ENCODE measurements around the gene RFC2. TPM values are rescaled to one million over a fixed set of nuclear protein-coding genes. Genes with fewer than 3 reads are reported as not detected.

The RFC2 gene
- total RNA-seq, 1 donor from 2014 or later: 14.5 TPM

- intact Hi-C loops (cut with DNase I): no loop called here
- Histone ChIP-seq H3K27ac (no peak overlapping the region), H3K4me3 (no peak overlapping the region), H3K36me3 (no peaks in the 10 kb centered on the region), H3K27me3 (no peaks in the 10 kb centered on the region), H3K9me3 (no peaks in the 10 kb centered on the region), H3K4me1 (peaks cover 26% of the 10 kb centered on the region)
- TF ChIP-seq POLR2A (IDR thresholded peaks at IDR 0.05) (no peak), CTCF (IDR thresholded peaks at IDR 0.05) (no peak), POLR2AphosphoS5 (IDR thresholded peaks at IDR 0.05; ENCODE audit: insufficient read depth in 1 of 2, low read depth in 1 of 2) (no peak)
- no peak for DNase-seq (ENCODE audit: extremely low spot score in 2 of 2)
Measured at GRCh38 chr7:74283858-74284447, 29.8 kb upstream of the RFC2 start.

GRCh38 chr7:74282748-74283459, 28.7 kb upstream of the RFC2 start:
- TF ChIP-seq POLR2AphosphoS5 (IDR thresholded peaks at IDR 0.05; ENCODE audit: insufficient read depth in 1 of 2, low read depth in 1 of 2) (no peak), CTCF (IDR thresholded peaks at IDR 0.05) (no peak)

GRCh38 chr7:74280985-74281384, 26.8 kb upstream of the RFC2 start:
- TF ChIP-seq POLR2AphosphoS5 (IDR thresholded peaks at IDR 0.05; ENCODE audit: insufficient read depth in 1 of 2, low read depth in 1 of 2) (no peak), POLR2A (IDR thresholded peaks at IDR 0.05) (no peak), CTCF (IDR thresholded peaks at IDR 0.05) (no peak)
- no peak for DNase-seq (ENCODE audit: extremely low spot score in 2 of 2)
- Histone ChIP-seq H3K27me3 (no peaks in the 10 kb centered on the region), H3K4me1 (peaks cover 19% of the 10 kb centered on the region), H3K36me3 (no peaks in the 10 kb centered on the region), H3K27ac (peak overlapping the region; percentile 74), H3K4me3 (no peak overlapping the region), H3K9me3 (no peaks in the 10 kb centered on the region)
- intact Hi-C loops (cut with DNase I): no loop called here

More at GRCh38 chr7:74282748-74283459, 28.7 kb upstream of the RFC2 start:
- DNase-seq (ENCODE audit: extremely low spot score in 2 of 2): no peak
- no peaks in the 10 kb centered on the region for H3K9me3 ChIP-seq
- H3K27ac ChIP-seq: no peak overlapping the region
- H3K4me1 ChIP-seq: peaks cover 19% of the 10 kb centered on the region
- no peaks in the 10 kb centered on the region for H3K36me3 ChIP-seq
- intact Hi-C loops (cut with DNase I): no loop called here
- no peaks in the 10 kb centered on the region for H3K27me3 ChIP-seq
- H3K4me3 ChIP-seq: no peak overlapping the region

GRCh38 chr7:74277636-74278035, 23.4 kb upstream of the RFC2 start:
- H3K4me1 ChIP-seq: peaks cover 22% of the 10 kb centered on the region
- H3K9me3 ChIP-seq: no peaks in the 10 kb centered on the region
- H3K36me3 ChIP-seq: no peaks in the 10 kb centered on the region
- no peaks in the 10 kb centered on the region for H3K27me3 ChIP-seq
- TF ChIP-seq POLR2A (IDR thresholded peaks at IDR 0.05) (no peak), CTCF (IDR thresholded peaks at IDR 0.05) (no peak), POLR2AphosphoS5 (IDR thresholded peaks at IDR 0.05; ENCODE audit: insufficient read depth in 1 of 2, low read depth in 1 of 2) (no peak)
- no peak overlapping the region for H3K27ac ChIP-seq
- no peak overlapping the region for H3K4me3 ChIP-seq
- DNase-seq (ENCODE audit: extremely low spot score in 2 of 2): no peak
- intact Hi-C loops (cut with DNase I): no loop called here

- Histone ChIP-seq H3K9me3 (no peaks in the 10 kb centered on the region), H3K4me3 (no peak overlapping the region), H3K27me3 (no peaks in the 10 kb centered on the region), H3K36me3 (no peaks in the 10 kb centered on the region), H3K4me1 (peaks cover 28% of the 10 kb centered on the region), H3K27ac (no peak overlapping the region)
- intact Hi-C loops (cut with DNase I): no loop called here
- DNase-seq (ENCODE audit: extremely low spot score in 2 of 2): no peak
- TF ChIP-seq CTCF (IDR thresholded peaks at IDR 0.05) (peak in 1 of 3 experiments; percentile 22), POLR2AphosphoS5 (IDR thresholded peaks at IDR 0.05; ENCODE audit: insufficient read depth in 1 of 2, low read depth in 1 of 2) (no peak), POLR2A (IDR thresholded peaks at IDR 0.05) (no peak)
Measured at GRCh38 chr7:74275401-74275881, 21.2 kb upstream of the RFC2 start.

Data from vagina (tissue), 2 donors.